ENCODE measurements around the gene RASSF5.

Gene RASSF5

GRCh38 chr1:206541236-206541833 lies 34.0 kb downstream of the RASSF5 start:
- H3K27ac ChIP-seq: peak overlapping the region; percentile 96
- TF ChIP-seq CTCF (conservative IDR thresholded peaks at IDR 0.05): no peak

- peak; percentile 91 for TF ChIP-seq CTCF (conservative IDR thresholded peaks at IDR 0.05)
- H3K27ac ChIP-seq: peak overlapping the region; percentile 47; the same call in 1 of the 2 replicates
Observed at GRCh38 chr1:206544562-206545257, 37.4 kb downstream of the RASSF5 start.

GRCh38 chr1:206545351-206545750 lies 38.0 kb downstream of the RASSF5 start:
- peak overlapping the region; percentile 47; the same call in 1 of the 2 replicates for H3K27ac ChIP-seq
- no peak for TF ChIP-seq CTCF (conservative IDR thresholded peaks at IDR 0.05)

GRCh38 chr1:206547104-206547503 lies 39.8 kb downstream of the RASSF5 start:
- no peak overlapping the region for H3K27ac ChIP-seq
- TF ChIP-seq CTCF (conservative IDR thresholded peaks at IDR 0.05): no peak

GRCh38 chr1:206550446-206550845 lies 43.1 kb downstream of the RASSF5 start:
- H3K27ac ChIP-seq: peak overlapping the region; percentile 92
- TF ChIP-seq CTCF (conservative IDR thresholded peaks at IDR 0.05): 0 out of 2 replicates have a peak, but pooled peaks have one; percentile 18

- H3K27ac ChIP-seq: peak overlapping the region; percentile 92
- TF ChIP-seq CTCF (conservative IDR thresholded peaks at IDR 0.05): no peak
Observed at GRCh38 chr1:206551296-206551985, 44.1 kb downstream of the RASSF5 start.

- peak overlapping the region; percentile 92; the same call in 1 of the 2 replicates for H3K27ac ChIP-seq
- TF ChIP-seq CTCF (conservative IDR thresholded peaks at IDR 0.05): no peak
Observed at GRCh38 chr1:206551986-206552326, 44.6 kb downstream of the RASSF5 start.

Data from VCaP (cell line).